HepG2 (cell line): Measurements from ENCODE around the gene NECAB2. TPM values are rescaled to one million over a fixed set of nuclear protein-coding genes. Genes with fewer than 3 reads are reported as not detected.

Experiments
- ATF3 ChIP-seq: sonication (generic); formaldehyde crosslinking; IDR thresholded peaks from 2 replicates; pipeline ENCODE4 v1.4.0; 2020; ENCODE audit warnings: missing genetic modification reagents
- ATM ChIP-seq: fragments of 450-650 bp; IDR thresholded peaks from 2 replicates; pipeline ENCODE4 v1.7.1; 2017; ENCODE audit warnings: mild to moderate bottlenecking, borderline replicate concordance
- FOXP4 ChIP-seq: sonication (generic); formaldehyde crosslinking; IDR thresholded peaks from 2 replicates; pipeline ENCODE4 v1.4.0; 2020; ENCODE audit warnings: missing genetic modification reagents
- GABPA ChIP-seq, 2 experiments: IDR thresholded peaks; 2 replicates each; pipeline ENCODE4 v1.6.1; 2011 to 2016; ENCODE audit warnings: low read depth in 2 of 2, low read length in 1 of 2, missing biosample characterization in 1 of 2, missing genetic modification characterization in 1 of 2
- KDM5B ChIP-seq: sonication (generic); formaldehyde crosslinking; IDR thresholded peaks from 2 replicates; pipeline ENCODE4 v1.4.0; 2020; ENCODE audit warnings: missing genetic modification reagents, mild to moderate bottlenecking, borderline replicate concordance
- MYC ChIP-seq: sonication (generic); formaldehyde crosslinking; IDR thresholded peaks from 2 replicates; pipeline ENCODE4 v1.9.0; 2021; ENCODE audit warnings: missing genetic modification reagents, borderline replicate concordance
- SMARCE1 ChIP-seq: fragments of 450-650 bp; IDR thresholded peaks from 2 replicates; pipeline ENCODE4 v1.6.1; 2017; ENCODE audit warnings: borderline replicate concordance
- ZNF276 ChIP-seq: sonication (generic); formaldehyde crosslinking; IDR thresholded peaks from 2 replicates; pipeline ENCODE4 v1.4.0; 2020; ENCODE audit warnings: mild to moderate bottlenecking, low read depth, missing genetic modification reagents
- ZNF3 ChIP-seq: IDR thresholded peaks from 2 replicates; pipeline ENCODE4 v1.7.0; 2017; ENCODE audit warnings: inconsistent platforms
- ZNF318 ChIP-seq: sonication (generic); formaldehyde crosslinking; IDR thresholded peaks from 2 replicates; pipeline ENCODE4 v1.4.0; 2020; ENCODE audit warnings: mild to moderate bottlenecking, missing genetic modification reagents
- ZNF784 ChIP-seq: sonication (generic); formaldehyde crosslinking; IDR thresholded peaks from 2 replicates; pipeline ENCODE4 v1.5.1; 2020; ENCODE audit warnings: missing genetic modification reagents, mild to moderate bottlenecking, borderline replicate concordance
- polyA plus RNA-seq, 8 experiments: library from polyadenylated mRNA; depleted of rRNA in 3 of 8; stranded (reverse) in 7 of 8; unstranded in 1 of 8; fragments of >200 nt; fragmentation: Illumina TruSeq in 4 of 8; extraction: Trizol in 4 of 8; gene quantifications; 2 replicates each; pipeline versions ENCODE4 v1.2.1 to v1.2.3, GENCODE V29; 2011 to 2016; ENCODE audit warnings: low read depth in 4 of 8, missing spikeins in 1 of 8, mixed read lengths in 1 of 8; ENCODE audit not compliant: insufficient read depth in 1 of 8
- total RNA-seq, 5 experiments: library from RNA; depleted of rRNA; stranded (reverse); fragments of >200 nt; fragmentation: Illumina TruSeq; extraction: Trizol; gene quantifications; 2 replicates each; pipeline ENCODE4 v1.2.3, GENCODE V29; 2016; ENCODE audit warnings: low read depth in 1 of 5

Gene NECAB2
- total and polyA plus RNA-seq, 2 of the 13 experiments (the other 11 are each of a cell fraction or from before 2014, with no cell fraction given): 0.21 to 0.49 TPM

GRCh38 chr16:83994087-83994486 lies 26.0 kb downstream of the NECAB2 start (continued):
- no peak for TF ChIP-seq MYC (CRISPR knock-in tag)
- peak; percentile 63; the same call in 1 of the 2 replicates for TF ChIP-seq ZNF3 (CRISPR knock-in tag)
- peak; percentile 63; the same call in 1 of the 2 replicates for TF ChIP-seq ZNF318 (CRISPR knock-in tag)
- TF ChIP-seq GABPA (IDR thresholded peaks at IDR 0.05; ENCODE audit: low read depth, low read length): no peak
- peak; percentile 29; the same call in 1 of the 2 replicates for TF ChIP-seq GABPA (CRISPR knock-in tag; IDR thresholded peaks at IDR 0.05; ENCODE audit: low read depth)
- TF ChIP-seq ATF3 (CRISPR knock-in tag): peak; percentile 87
- no peak for TF ChIP-seq KDM5B (CRISPR knock-in tag)
- TF ChIP-seq SMARCE1: no peak
- no peak for TF ChIP-seq ZNF784
- no peak for TF ChIP-seq ZNF276 (CRISPR knock-in tag)
- no peak for TF ChIP-seq FOXP4
- no peak for TF ChIP-seq ATM
